NCI-H510A (cell line): Measurements from ENCODE around the gene ATXN1L.
"Not testable (repeated sequence)": the region's sequence is repeated elsewhere in the genome, so short reads cannot be mapped to it uniquely, and the experiment has no call there.

Experiments used
- DNase-seq: peaks from one replicate; lab custom pipeline; 2025; lab: John Stamatoyannopoulos, UW

The ATXN1L gene

DNA sequence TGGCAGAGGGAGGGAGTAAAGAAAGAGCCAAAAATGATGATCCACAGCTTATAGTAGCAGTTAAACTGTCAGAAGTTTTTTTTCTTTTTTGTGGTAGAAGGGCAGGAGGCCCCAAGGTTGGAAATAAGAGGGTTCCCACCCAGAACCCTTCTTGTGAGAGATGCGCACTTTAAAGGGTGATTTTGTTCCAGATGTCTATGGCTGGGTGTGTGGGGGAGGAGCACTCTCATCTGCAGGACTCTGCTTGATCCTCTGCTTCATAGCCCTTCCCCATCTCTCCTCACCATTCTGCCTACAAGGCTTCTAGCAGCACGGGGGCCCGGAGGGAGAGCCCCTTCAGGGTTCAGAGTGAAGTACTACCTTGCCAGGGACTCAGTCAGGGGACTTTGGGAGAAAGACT is 6.4 kb downstream of the ATXN1L start:
- DNase-seq: no peak

DNA sequence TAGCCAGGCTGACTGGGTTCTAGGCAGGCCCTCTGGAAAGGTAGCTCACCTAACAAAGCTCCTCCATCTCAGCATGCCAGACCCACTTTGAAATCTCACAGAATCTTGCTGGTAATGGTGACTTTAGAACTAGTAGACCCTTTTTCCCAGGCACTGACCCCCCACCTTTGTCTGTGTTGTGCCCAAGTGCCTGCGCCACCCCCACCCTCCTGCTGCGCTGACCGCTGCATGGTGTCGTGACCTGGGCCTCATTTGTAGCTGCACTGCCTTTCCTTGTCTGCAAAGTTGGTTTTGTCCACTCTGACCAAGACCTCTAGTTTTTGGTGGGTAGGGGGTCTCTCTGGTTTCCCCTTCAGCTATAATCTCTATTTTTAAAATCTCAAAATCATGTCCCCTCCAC is 6.8 kb downstream of the ATXN1L start:
- DNase-seq: no peak

DNA sequence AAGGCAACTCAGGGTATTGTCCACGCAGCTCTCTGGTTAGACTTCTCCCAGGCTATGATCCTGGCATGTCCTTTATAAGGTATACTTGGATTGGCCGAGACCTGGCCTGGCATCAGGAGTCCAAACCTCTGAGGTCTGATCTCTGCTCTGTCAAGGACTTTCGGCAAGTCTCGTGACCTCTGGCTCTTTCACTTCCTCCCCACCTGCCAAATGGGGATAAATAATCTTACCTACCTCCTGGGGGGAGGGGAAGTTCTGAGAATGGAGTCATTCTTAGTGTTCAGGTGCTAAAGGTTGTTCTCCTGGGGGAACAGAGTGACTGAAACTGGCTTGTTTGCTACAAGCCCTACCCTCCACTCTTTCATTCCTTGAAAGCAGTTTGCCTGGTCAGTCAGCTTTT is 7.6 kb downstream of the ATXN1L start:
- no peak for DNase-seq

DNA sequence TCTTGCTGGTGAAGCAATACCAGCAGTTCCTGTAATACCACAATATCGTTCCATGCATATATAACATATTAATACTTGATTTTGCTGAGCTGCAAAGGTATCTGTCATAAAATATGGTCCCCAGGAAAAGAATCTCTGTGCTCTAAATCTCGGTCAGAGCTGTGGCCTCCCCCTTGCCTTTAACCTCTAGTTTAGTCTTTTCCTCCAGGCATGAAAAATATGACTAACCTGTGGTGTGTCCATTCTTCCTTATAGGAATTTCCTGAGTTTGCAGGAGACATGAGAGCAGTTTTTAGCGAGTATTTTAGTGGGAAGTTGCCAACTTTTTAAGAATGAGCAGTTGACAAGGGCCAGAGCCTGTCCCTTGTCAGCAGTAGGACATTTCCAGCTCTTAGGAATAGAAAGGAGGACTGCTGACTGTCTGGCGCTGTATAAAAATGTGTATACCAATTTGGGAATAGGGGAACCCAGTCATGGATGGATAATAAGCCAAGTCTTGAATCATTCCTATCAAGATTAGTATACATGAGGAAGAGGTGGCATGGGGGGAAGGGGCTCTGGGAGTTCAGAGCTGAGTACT is 8.7 kb downstream of the ATXN1L start:
- no peak for DNase-seq

DNA sequence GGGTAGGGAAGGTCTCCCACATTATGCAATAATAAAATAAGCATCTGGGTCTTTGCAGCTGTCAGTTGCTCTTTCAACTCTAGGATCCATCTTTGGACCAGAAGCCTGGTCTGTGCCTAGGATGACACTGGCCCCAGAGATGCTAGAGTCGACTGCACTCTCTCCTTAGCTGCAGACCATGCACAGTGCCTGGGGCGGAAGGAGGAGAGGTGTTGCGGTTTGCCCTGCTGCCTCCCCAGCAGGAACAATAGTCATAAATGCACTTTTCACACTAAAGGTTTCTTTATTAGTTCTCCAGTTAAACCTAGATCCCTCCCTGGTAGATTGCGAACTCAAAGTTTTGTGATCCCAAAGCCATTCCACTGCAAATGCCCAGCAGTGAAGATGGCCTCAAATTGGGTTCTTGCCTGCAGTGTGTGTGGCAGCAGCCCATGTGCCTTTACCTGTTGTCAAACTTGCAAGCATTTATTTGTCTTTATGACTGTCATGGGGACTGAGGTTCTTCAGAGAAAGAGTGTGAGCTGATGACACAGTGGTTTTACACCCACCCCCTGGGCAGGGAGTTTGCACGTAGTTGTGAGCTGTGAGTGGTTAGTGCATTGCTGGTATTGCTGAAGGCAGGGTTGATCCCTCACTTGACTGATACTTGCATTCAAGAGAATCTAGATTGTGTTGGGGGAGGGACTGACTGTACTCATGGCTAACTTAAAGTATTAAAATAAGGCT is 10.3 kb downstream of the ATXN1L start:
- no peak for DNase-seq

DNA sequence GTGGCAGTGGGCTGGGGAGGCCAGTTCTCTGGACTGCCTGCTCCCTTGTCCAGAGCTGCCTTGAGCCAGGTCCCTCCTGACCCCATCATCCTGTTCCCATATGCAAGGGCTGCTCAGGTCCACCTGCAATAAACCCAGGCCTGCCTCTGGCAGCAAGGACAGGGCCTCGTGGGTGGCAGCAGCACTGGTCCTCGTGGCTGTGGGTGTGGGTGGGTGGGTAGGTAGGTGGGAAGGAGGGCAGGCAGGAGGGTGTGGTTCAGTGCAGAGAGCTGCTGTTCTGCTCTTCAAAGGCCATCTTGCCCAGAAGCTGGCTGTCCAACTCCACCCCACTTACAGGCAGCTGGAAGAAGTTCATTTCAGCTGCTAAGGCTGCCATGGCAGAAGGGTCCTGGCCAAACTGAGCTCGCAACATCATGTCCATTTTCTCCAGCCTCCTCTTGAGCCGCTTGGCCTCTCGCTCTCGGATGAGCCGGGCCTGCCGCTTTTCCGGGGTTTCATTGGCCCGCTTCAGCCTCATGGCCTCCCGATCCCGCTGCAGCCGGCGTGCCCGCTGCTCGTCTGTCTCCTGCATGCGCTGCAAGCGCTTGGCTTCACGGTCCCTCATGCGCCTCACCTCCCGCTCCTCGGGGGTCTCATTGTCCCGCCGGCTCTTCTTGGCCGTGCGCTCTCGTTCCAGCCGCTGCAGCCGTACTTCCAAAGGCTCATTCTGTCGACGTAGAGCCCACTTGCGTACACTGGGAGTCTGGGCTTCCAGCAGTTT is 14.2 kb downstream of the ATXN1L start:
- no peak for DNase-seq

DNA sequence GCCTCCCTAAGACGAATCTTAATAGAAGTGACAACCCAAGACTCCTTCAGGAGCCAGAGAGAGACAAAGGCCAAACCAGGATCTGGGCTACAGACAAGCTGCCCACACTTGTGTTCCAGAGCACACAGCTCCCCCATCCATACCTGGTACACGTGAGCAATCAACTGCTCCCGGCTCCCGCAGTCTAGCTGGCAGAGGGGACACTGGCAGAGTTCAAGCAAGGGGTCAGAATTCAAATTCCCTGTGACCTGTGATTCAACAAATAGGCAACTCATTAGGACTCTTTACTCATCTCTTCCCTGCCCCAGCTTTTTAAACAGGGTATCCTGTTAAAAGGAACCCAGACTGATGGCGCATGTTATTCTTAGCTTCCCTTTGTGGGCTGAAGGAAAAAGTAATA is 18.2 kb downstream of the ATXN1L start:
- DNase-seq: no peak

DNA sequence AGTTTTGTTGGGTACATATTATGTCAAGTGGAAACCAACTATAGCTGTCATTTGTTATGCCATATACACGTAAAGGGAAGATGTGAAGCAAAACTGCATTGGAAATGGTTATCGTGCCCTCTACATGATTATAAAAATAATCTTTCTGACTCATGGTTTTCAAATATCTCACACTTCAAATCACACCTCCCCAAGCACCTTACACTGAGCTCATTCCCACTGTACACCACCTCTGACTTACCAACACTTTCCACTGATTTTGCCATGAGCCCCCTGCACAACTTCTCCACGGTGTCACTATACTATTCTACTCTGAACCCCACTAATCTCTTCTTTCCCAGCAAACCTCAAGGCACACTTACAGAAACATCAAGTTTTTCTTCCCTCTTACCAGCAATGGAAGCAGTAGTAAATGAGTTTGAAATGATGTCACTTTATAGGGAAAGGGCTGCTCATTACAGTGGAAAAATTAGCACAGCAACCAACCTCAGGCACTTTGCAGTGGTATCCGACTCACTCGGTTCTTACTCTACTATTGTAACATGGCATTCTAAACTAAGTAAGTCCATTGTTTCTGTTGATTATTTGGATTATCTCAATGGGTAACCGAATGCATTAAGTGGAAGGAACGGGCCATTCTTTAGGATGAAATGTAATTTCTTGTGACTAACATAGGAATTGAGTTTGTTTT is 19.5 kb downstream of the ATXN1L start:
- DNase-seq: no peak

DNA sequence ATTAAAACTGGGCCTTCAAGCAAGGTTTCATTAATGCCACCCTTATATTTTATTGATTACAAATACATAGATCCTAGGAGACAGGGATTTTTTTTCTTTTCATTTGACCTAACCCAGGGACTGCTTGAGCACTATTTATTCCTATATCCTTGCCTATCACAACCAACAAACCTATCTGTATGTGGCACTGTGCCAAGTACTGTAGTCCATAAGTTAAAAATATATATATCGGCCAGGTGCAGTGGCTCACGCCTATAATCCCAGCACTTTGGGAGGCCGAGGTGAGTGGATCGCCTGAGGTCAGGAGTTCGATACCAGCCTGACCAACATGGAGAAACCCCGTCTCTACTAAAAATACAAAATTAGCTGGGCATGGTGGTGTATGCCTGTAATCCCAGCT is 21.4 kb downstream of the ATXN1L start:
- DNase-seq: not testable (repeated sequence)

DNA sequence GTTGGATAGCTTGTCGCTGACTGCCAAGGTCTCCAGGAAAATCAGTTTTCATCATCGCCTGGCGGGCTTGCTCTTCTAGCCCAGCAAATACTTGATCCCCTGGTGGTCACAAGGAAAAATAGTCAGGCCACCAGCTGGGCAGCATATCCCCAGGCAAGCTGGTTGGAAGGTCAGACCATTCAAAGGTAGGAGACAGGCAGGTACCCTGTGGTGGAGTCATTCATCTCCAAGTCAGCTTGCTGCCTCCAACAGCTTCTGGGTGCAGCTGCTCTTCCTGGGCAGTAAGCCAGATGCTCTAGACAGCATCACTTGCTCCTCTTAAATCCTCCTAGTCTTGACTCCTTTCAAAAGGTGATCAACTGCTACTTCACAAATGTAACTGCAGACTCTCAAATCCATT is 22.2 kb downstream of the ATXN1L start:
- no peak for DNase-seq

DNA sequence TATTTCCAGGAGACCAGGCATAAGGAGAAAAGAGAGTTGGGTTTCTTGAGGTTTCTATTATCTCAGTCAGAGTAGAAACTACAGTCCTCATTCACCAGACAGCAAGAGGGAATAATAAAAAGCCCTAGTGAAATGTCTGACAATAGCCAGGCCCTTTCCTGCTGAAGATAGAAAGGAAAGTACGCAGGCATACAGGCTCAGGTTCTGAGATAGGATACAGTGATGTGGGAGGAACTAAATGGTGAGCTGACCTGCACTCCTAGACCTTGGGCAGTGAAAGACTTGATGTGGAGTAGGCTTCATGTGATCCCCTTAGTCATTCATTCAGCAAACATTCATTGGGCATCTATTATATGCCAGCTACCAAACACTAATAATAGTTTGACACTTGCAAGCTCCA is 23.3 kb downstream of the ATXN1L start:
- no peak for DNase-seq

DNA sequence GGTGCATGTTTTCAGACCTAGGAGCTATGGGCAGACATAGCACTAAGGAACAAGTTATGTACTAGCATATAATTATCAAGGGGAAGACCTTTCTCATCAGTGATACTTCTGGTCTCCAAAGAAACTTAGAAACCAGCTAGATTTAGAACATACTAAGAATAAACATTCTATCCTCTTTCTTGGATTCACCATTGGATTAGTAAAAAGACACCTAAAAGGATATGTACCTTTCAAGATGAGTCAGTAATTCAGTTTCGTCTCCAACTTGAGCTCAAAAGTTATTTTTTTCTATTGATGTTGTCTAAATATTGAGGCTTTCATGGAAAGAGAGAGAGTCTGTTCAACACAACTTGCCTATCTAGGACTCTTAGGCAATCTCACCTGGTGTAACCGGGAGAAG is 25.0 kb downstream of the ATXN1L start:
- no peak for DNase-seq

DNA sequence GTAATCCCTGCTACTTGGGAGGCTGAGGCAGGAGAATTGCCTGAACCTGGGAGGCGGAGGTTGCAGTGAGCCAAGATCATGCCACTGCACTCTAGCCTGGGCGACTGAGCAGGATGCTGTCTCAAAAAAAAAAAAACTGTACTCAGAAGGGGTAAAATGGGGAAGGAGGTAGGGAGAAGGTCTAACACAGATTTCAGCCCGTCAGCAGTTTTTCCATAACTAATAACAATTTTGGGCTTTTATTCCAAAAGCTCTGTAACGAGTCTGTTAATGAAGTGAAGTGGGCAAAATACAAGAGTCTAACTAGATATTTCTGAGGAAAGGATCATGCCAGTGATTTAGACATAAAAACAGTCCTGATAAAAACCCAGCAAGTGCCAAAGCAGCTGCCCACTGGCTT is 27.4 kb downstream of the ATXN1L start:
- DNase-seq: no peak

DNA sequence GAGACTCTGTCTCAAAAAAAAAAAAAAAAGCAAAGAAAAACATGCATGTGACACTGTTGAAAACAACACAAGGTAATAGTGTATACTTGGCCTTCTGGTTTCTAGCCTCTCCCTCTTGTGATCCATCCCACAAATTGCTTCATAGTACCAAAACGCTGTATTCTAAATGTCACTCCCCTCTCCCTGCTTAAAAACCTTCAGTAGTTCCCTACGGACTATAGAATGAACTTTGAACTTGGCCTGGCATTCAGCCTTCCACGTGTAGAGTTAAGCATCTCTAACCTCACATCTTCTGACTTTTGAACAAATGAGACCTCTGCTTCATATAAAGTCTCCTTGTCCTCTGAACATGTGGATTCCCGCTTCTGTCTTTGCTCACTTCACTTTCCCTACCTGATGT is 33.1 kb downstream of the ATXN1L start:
- no peak for DNase-seq

DNA sequence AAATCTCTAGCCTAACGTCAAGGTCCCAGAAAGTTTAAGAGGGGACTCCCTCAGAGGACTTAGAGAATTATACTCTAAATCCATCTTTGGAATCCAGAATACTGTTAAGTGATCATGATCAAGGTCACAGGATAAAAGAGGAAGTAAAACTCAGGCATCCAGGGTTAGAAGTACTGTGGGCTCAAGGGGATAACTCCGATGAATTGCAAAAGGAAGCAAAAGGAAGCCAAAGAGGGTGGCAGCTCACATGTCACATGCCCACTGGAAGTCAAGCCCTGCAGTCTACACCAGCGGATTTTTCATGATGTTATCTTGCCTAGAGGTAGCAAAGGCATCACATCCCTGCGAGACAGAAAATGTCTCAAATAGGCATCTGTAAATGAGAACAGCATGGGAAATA is 34.4 kb downstream of the ATXN1L start:
- DNase-seq: no peak

DNA sequence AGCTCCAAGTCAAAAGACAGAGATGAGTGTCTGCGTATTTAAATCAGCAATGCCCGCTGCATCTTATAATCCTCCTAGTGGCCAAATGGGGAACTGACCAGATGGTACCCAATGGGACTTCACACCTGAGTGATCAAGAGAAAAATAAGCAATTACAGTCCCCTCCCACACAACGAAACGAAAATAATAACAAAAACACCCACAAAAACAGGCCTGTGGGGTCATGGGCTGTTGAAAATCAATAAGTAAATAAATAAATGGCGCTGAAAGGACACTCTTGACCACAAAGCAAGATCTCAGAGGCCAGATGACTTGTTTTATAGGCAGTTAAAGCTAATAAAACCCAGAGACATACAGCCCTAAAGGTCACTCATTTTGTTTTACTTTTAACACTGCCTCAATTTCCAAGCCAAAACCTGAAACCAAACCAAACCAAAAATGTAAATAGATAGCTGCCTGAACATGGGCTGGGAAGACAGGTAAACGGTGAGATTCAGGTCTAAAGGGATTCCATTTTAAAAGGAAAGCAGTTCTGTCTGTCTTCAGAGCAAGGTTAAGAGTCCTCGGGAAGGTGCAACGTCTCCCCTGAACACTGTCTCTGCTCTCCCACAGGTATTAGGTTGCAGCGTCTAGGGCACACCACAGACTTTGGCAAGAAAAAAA is 36.9 kb downstream of the ATXN1L start:
- DNase-seq: peak; percentile 16

DNA sequence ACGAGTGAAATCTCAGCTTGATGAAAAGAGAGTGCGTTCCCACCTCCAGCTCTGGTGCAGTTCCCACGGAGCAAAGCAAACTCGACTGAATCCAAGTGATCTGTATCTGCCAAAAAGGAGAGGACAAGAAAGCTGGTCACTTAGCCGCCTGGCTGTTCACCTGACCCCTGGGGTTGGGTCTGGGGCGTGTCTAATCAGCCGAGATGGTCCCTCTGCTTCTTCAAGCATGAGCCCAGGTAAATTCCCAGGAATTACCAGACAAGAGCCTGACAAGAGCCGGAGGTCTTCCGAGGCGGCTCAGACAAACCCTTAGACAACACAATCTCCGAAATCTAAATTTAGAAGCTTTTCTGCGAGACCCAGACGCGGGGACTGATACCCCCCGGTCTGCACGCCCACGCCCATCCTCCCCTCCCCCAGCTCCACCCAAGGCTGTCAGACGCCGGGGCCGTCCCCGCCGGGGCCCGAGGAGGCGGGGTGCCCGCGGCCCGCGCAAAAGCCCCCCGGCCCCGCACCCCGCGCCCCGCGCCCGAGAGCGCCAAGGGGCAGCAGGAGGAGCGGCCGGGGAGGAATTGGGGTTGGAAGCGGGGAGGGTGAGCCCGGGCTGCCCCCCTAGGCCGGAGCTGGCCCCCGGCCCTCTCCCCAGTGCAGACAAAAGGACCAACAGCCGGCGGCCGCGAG is 37.5 kb downstream of the ATXN1L start:
- peak; percentile 10 for DNase-seq

DNA sequence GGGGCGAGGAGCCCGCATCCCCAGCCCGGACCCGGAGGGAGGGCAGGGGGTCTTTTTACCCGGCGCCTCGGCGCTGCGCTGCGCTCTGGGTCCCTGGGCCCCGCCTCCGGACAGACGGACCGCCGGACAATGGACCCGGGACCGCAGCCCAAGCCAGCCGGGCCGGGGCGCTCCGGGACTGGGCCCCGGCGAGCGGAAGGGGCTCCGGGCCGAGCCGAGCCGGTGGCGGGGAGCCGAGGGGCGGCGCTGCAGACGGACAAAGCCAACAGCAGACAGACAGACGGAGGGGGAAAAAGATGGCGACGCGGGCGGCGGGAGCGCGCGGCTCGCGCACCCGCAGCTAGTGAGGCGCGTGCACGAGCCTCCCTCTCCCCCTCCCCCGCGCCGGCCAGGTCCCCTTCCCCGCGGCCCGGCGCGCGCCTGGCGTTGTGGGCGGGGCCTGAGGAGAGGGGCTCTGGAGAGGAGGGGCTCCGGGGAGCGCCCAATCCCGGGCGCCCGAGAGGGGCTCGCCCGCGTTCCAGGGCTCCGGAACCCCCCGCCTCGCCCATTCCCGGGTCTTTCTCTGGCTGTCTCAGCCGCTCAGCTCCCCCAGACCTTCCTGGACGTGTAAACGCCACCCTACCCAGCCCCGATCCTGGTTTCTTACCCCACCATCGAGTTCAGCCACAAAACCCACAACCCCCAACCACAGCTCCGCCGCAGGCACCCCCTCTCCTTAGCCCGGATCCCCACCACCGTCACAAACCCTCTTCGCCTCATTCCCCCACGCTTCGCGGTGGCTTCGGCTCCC is 38.3 kb downstream of the ATXN1L start, which contains the start of gene ZNF821:
Gene ZNF821 (minus strand): TSS at position 334 of the 790 bp plus-strand sequence. CDS start 4,236 bp downstream, outside the sequence.
- peak; percentile 75 for DNase-seq

DNA sequence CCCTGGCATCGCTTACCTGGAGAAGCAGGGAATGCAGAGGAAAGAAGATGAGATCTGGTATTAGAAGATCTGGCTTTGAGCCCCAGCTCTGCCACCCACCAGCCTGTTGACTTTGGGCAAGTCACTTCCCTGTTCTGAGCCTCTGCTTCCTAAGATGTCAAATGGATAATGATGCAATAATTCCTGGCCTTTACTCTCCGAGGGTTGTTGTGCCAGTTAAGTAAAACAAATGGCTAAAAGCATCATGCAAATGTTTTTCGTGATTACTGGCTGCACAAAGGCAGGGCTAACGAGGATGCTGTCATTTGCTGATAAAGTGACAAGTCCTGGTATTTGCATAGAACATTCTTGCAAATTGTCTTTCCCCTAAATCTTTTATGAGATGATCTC is 39.5 kb downstream of the ATXN1L start:
- no peak for DNase-seq

DNA sequence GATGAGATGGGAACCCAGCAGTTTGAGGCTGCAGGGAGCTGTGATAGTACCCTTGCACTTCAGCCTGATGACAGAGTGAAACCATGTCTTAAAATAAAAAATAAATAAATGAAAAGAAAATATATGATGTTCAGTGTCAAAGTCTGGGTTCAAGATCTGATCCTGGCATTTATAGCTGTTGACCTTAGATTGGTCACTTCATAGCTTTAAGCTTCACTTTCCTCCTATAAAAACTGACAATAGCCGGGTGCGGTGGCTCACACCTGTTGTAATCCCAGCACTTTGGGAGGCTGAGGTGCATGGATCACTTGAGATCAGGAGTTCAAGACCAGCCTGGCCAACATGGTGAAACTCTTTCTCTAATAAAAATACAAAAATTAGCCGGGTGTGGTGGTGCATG is 43.4 kb downstream of the ATXN1L start:
- DNase-seq: no peak

DNA sequence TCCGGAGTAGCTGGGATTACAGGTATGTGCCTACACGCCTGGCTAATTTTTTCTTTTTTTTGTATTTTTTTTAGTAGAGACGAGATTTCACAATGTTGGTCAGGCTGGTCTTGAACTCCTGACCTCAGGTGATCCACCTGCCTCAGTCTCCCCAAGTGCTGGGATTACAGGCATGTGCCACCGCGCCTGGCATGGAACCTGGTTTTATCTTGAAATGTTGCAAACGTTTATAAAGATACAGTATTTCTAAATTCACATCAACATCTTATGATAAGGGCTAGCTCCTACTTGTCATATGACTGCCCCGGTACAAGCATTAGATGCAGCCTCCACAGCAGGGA is 48.1 kb downstream of the ATXN1L start:
- no peak for DNase-seq
